ENCODE data around the gene RIMS3. TPM values are rescaled to one million over a fixed set of nuclear protein-coding genes. Genes with fewer than 3 reads are reported as not detected.
"Not testable (repeated sequence)": the region's sequence is repeated elsewhere in the genome, so short reads cannot be mapped to it uniquely, and the experiment has no call there.

RIMS3 gene
- total RNA-seq, 1 donor from 2014 or later: 4.2 TPM

DNA sequence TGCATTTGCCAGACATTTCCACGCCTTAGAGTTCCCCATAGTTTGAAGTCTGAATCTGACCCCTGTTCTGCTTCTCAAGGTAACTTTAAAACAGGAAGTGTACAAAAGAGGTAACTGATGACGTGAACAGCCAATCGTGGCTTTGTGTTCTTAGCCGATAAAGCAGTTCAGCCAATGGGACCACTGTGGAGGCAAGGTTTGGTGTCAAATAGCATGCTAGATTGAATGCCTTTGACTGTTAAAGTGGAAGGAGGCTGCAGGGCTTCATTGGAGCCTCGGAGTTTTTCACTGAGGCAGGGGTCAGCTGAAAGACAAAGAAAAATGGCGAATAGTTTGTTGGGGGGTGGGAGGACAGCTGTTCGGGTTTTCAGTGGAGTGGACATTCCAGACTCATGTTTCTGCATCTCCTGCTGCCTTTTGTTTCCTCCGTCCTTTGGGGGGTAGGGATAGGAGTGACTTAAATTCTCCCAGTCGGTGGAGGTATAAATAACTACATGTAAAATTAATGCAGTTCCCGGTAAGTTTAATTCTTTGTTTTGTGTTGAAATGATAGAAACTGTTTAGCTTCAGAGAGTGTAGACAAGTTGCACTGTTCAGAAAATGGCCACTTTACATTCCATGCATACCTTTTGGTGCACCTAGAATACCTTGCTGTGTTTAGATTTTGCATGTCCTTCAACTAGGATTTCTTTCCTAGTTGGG lies 43.8 kb upstream of the RIMS3 start:
- H3K4me3 ChIP-seq (ENCODE audit: low read depth, low read length): peak overlapping the region; percentile 88
- peak; percentile 96 for DNase-seq (ENCODE audit: low read depth)
- TF ChIP-seq, protein P1, sequence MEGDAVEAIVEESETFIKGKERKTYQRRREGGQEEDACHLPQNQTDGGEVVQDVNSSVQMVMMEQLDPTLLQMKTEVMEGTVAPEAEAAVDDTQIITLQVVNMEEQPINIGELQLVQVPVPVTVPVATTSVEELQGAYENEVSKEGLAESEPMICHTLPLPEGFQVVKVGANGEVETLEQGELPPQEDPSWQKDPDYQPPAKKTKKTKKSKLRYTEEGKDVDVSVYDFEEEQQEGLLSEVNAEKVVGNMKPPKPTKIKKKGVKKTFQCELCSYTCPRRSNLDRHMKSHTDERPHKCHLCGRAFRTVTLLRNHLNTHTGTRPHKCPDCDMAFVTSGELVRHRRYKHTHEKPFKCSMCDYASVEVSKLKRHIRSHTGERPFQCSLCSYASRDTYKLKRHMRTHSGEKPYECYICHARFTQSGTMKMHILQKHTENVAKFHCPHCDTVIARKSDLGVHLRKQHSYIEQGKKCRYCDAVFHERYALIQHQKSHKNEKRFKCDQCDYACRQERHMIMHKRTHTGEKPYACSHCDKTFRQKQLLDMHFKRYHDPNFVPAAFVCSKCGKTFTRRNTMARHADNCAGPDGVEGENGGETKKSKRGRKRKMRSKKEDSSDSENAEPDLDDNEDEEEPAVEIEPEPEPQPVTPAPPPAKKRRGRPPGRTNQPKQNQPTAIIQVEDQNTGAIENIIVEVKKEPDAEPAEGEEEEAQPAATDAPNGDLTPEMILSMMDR (conservative IDR thresholded peaks at IDR 0.05; ENCODE audit: low read depth, low read length): no peak

DNA sequence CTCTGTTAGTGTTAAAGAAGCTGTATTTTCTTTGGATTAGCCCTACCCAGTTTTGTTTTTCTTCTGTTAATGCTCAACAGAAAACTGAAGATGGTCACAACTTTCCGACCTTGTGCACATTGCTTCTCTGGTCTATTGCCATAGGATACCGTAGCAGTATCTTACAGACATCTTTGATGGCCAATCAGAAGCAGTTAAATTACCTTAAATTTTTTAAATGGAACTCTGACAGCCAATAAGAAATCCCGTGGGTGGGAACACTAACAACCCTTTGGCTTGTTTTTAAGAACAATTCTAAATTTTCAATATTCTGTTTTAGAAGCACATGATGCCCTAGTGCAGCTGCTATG lies 43.2 kb upstream of the RIMS3 start:
- peak overlapping the region; percentile 88 for H3K4me3 ChIP-seq (ENCODE audit: low read depth, low read length)
- DNase-seq (ENCODE audit: low read depth): peak; percentile 88
- TF ChIP-seq, protein P1 (conservative IDR thresholded peaks at IDR 0.05; ENCODE audit: low read depth, low read length): no peak

DNA sequence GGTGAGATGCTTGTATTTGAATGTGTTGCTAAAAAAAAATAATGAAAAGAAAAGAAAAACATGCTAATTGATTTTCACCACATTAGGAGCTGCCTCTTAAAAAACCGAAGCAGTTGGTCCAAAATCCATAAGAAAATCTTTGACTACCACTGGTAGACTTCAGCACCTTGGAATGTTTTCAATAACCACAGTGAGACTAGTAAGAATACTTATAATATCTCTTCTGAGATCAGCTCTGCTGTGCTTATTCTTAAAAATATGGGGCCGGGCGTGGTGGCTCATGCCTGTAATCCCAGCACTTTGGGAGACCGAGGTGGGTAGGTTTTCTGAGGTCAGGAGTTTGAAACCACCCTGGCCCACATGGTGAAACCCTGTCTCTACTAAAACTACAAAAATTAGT lies 41.1 kb upstream of the RIMS3 start:
- TF ChIP-seq, protein P1 (conservative IDR thresholded peaks at IDR 0.05; ENCODE audit: low read depth, low read length): no peak
- no peak for DNase-seq (ENCODE audit: low read depth)
- no peak overlapping the region for H3K4me3 ChIP-seq (ENCODE audit: low read depth, low read length)

DNA sequence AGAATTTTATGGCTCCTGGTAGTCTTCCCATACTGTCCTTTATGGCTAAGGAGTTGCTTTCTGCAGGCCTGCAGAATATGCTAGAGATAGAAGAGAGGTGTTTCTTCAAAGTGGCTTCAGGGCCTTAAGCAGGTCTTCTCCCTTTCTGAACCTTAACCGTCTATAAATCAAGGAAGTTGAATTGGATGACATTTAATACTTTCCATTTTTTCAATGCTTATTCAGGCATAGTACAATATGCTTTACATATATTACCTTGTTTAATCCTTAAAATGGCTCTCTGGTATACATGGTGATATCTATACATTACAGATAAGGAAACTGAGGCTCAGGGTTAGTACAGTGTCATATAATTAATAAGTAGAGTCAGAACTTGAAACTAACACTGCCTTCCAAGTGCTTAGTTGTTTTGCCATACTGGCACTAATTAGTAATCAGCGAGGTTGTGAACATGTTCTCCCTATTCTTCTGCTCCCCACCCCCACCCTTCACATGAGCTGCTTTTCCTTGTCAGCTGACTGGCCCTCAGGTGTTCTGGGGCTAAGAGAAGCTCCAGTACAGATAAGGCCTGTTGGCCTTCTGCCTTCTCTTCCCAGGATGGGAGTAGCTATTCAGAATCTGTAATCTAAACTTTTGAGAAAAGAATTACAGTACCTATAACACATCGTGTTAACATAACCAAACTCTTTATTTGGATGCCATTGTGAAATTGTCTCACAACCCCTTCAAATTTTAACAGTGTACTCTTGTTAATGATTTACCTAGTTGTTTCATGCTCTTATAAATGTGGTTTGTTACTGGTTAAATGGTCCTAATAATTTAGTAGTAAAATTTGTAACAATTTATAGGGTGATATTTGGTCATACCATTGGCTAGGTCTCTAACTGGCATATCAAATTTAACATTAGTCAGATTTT lies 39.6 kb upstream of the RIMS3 start:
- no peak for DNase-seq (ENCODE audit: low read depth)
- TF ChIP-seq, protein P1 (conservative IDR thresholded peaks at IDR 0.05; ENCODE audit: low read depth, low read length): no peak
- no peak overlapping the region for H3K4me3 ChIP-seq (ENCODE audit: low read depth, low read length)

DNA sequence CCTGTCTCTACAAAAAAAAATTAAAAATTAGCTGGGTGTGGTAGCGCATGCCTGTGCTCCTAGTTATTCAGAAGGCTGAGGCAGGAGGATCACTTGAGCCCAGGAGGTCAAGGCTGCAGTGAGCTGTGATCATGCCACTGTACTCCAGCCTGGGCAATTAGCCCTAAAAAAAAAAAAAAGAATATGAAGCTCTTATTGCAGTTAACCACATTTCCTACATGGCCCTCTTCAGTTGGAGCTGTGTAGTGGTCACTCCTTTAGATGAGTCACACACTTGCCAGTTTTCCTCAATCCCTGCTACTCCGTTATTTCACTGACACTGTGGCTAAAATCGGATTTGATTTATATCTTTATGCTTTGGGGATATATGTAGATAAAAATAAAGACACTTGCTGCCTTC lies 37.8 kb upstream of the RIMS3 start:
- TF ChIP-seq, protein P1 (conservative IDR thresholded peaks at IDR 0.05; ENCODE audit: low read depth, low read length): no peak
- no peak overlapping the region for H3K4me3 ChIP-seq (ENCODE audit: low read depth, low read length)
- DNase-seq (ENCODE audit: low read depth): no peak

DNA sequence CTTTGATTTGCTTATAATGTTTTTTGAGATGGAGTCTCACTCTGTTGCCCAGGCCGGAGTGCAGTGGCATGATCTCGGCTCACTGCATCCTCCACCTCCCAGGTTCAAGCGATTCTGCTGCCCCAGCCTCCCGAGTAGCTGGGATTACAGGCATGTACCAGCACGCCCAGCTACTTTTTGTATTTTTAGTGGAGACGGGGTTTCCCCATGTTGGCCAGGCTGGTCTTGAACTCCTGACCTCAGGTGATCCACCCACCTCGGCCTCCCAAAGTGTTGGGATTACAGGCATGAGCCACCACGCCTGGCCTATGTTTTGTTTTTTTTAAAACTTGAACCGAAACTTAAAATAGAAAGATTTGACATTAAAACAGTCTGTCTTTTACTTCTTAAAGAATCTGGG lies 37.3 kb upstream of the RIMS3 start:
- not testable (repeated sequence) for DNase-seq (ENCODE audit: low read depth); H3K4me3 ChIP-seq (ENCODE audit: low read depth, low read length)

DNA sequence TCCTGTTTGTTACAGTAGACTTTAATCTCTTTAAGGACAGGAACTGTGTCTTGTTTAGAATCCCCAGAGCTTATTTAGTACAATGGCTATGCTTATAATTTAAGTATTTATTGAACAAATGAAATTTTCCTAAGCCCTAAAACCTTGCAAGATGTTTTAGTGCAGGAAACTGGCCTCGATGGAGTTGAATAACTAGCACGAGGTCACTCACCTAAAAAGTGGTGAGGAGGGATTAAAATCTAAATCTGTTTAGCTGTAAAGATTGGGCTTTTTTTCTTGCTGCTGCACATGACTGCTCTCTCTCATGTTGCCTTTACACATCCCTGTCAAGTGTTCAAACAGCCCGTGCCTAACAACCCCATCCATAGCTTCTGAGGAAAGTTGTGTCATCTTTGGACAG lies 36.2 kb upstream of the RIMS3 start:
- no peak for DNase-seq (ENCODE audit: low read depth)
- TF ChIP-seq, protein P1 (conservative IDR thresholded peaks at IDR 0.05; ENCODE audit: low read depth, low read length): no peak
- H3K4me3 ChIP-seq (ENCODE audit: low read depth, low read length): no peak overlapping the region
